Calu3 (cell line): ENCODE results near the gene PDHA1. TPM values are rescaled to one million over a fixed set of nuclear protein-coding genes. Genes with fewer than 3 reads are reported as not detected.

Source experiments
- BruUV-seq: library from RNA; stranded (reverse); fragments of 400-500 nt; replicated peaks from 2 replicates; lab custom pipeline; 2021; lab: Mats Ljungman, UMichigan
- CTCF ChIA-PET: fragments of 300-600 bp; sonication (Branson Sonifier 250); formaldehyde crosslinking; loops from one replicate; lab custom pipeline; 2022; ENCODE audit warnings: antibody characterized with exemption; lab: Charles Lee
- DNase-seq: peaks from one replicate; pipeline ENCODE4 v3.0.0; 2022
- H3K27ac Mint-ChIP-seq: one replicate; pipeline ENCODE4 v1.8.0; 2022; ENCODE audit warnings: mixed read lengths; ENCODE audit not compliant: unreplicated experiment
- H3K27me3 Mint-ChIP-seq: one replicate; pipeline ENCODE4 v1.8.0; 2022; ENCODE audit warnings: mixed read lengths; ENCODE audit not compliant: unreplicated experiment
- H3K36me3 Mint-ChIP-seq: one replicate; pipeline ENCODE4 v1.8.0; 2022; ENCODE audit warnings: mild to moderate bottlenecking, moderate library complexity, mixed read lengths; ENCODE audit not compliant: insufficient read depth, unreplicated experiment
- H3K4me1 Mint-ChIP-seq: one replicate; pipeline ENCODE4 v1.8.0; 2022; ENCODE audit warnings: mild to moderate bottlenecking, low read depth, mixed read lengths; ENCODE audit not compliant: unreplicated experiment
- H3K4me3 Mint-ChIP-seq: one replicate; pipeline ENCODE4 v1.8.0; 2022; ENCODE audit warnings: mild to moderate bottlenecking, low read depth, moderate library complexity, mixed read lengths; ENCODE audit not compliant: unreplicated experiment
- H3K9me3 Mint-ChIP-seq: one replicate; pipeline ENCODE4 v1.8.0; 2022; ENCODE audit warnings: low read depth, mixed read lengths; ENCODE audit not compliant: unreplicated experiment
- CTCF ChIP-seq: fragments of 200-600 bp; IDR thresholded peaks from one replicate; pipeline ENCODE4 v1.8.0; 2022; ENCODE audit warnings: antibody characterized with exemption; ENCODE audit not compliant: unreplicated experiment
- intact Hi-C: fragments of 100-400 bp; cut with micrococcal nuclease; formaldehyde crosslinking; loops from one replicate; pipeline ENCODE4 v1.10.0; 2022; ENCODE audit not compliant: unreplicated experiment
- total RNA-seq: library from RNA; stranded (reverse); gene quantifications from 2 replicates; pipeline ENCODE4 v1.2.3, GENCODE V29; 2022

PDHA1 gene
- total RNA-seq, 1 experiment from 2014 or later, result 234 TPM

GRCh38 chrX:19354625-19355024 is 10.9 kb downstream of the PDHA1 start:
- Mint-ChIP-seq H3K9me3 (no peaks in the 10 kb centered on the region), H3K36me3 (peaks cover 31% of the 10 kb centered on the region)

GRCh38 chrX:19358521-19358920 is 14.8 kb downstream of the PDHA1 start:
- Mint-ChIP-seq H3K9me3 (no peaks in the 10 kb centered on the region), H3K36me3 (peaks cover 7% of the 10 kb centered on the region), H3K27ac (no peak overlapping the region), H3K27me3 (no peaks in the 10 kb centered on the region), H3K4me1 (no peaks in the 10 kb centered on the region), H3K4me3 (no peak overlapping the region)
- intact Hi-C loops, result no loop called here
- BruUV-seq, result no TSS peak
- no peak for TF ChIP-seq CTCF
- no peak for DNase-seq
- CTCF ChIA-PET, result no interaction called here

More at GRCh38 chrX:19354625-19355024, 10.9 kb downstream of the PDHA1 start:
- TF ChIP-seq CTCF, result no peak
- Mint-ChIP-seq H3K4me1 (no peaks in the 10 kb centered on the region), H3K27ac (no peak overlapping the region), H3K4me3 (no peak overlapping the region), H3K27me3 (no peaks in the 10 kb centered on the region)
- CTCF ChIA-PET, result no interaction called here
- BruUV-seq, result no TSS peak
- intact Hi-C loops, result no loop called here
- DNase-seq, result no peak

- H3K4me3 Mint-ChIP-seq, result no peak overlapping the region
- intact Hi-C loops, result no loop called here
- H3K9me3 Mint-ChIP-seq, result no peaks in the 10 kb centered on the region
- no peaks in the 10 kb centered on the region for H3K4me1 Mint-ChIP-seq
- no peak for TF ChIP-seq CTCF
- no TSS peak for BruUV-seq
- no peak for DNase-seq
- no peaks in the 10 kb centered on the region for H3K27me3 Mint-ChIP-seq
- CTCF ChIA-PET, result no interaction called here
- no peak overlapping the region for H3K27ac Mint-ChIP-seq
- peaks cover 5% of the 10 kb centered on the region for H3K36me3 Mint-ChIP-seq
Observed at GRCh38 chrX:19360903-19361302, 17.2 kb downstream of the PDHA1 start.

- Mint-ChIP-seq H3K36me3 (peaks cover 4% of the 10 kb centered on the region), H3K27me3 (no peaks in the 10 kb centered on the region), H3K9me3 (no peaks in the 10 kb centered on the region), H3K27ac (no peak overlapping the region), H3K4me3 (no peak overlapping the region), H3K4me1 (no peaks in the 10 kb centered on the region)
- intact Hi-C loops, result no loop called here
- BruUV-seq, result no TSS peak
- TF ChIP-seq CTCF, result no peak
- DNase-seq, result no peak
- CTCF ChIA-PET, result no interaction called here
Observed at GRCh38 chrX:19361701-19362100, 18.0 kb downstream of the PDHA1 start.

GRCh38 chrX:19368576-19368975 is 24.8 kb downstream of the PDHA1 start:
- H3K4me1 Mint-ChIP-seq, result peaks cover 9% of the 10 kb centered on the region
- no peaks in the 10 kb centered on the region for H3K27me3 Mint-ChIP-seq
- no peak for DNase-seq
- CTCF ChIA-PET, result no interaction called here
- H3K9me3 Mint-ChIP-seq, result no peaks in the 10 kb centered on the region
- intact Hi-C loops, result no loop called here
- H3K27ac Mint-ChIP-seq, result no peak overlapping the region
- TF ChIP-seq CTCF, result no peak
- no peak overlapping the region for H3K4me3 Mint-ChIP-seq
- H3K36me3 Mint-ChIP-seq, result peaks cover 11% of the 10 kb centered on the region
- BruUV-seq, result no TSS peak
